ENCODE data around the gene LCN1.

DNA sequence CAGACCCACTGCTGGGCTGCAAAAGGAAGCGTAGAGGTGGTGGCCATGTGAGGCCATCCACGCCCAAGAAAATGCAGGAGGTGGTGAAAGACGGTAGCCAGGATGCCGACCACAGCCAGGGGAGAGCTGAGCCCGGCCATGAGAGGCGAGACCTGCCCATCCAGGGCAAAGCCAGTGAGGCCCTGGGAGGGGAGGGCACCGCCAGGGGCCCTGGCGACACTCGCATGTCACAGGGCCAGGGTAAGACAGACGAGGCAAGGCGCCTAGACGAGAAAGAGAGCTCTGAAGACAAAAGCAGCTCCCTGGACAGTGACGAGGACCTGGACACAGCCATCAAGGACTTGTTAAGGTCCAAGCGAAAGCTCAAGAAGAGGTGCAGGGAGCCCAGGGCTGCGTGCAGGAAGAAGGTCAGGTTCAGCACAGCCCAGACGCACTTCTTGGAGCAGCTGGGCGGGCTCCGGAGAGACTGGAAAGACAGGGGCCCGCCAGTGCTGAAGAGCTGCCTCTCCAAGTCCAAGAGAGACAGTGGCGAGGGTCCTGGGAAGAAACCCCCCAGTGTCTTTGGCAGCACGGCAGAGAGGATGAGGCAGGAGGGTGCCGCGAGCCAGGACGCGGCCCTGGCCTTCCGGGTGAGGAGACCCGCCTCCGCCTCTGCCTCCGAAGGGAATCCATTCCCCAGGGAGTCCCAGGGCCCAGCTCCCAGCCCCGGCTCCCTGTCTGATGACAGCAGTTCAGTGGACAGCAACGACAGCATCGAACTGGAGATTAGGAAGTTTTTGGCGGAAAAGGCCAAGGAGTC, 34.8 kb upstream of the LCN1 start:
- TF ChIP-seq, protein P1, sequence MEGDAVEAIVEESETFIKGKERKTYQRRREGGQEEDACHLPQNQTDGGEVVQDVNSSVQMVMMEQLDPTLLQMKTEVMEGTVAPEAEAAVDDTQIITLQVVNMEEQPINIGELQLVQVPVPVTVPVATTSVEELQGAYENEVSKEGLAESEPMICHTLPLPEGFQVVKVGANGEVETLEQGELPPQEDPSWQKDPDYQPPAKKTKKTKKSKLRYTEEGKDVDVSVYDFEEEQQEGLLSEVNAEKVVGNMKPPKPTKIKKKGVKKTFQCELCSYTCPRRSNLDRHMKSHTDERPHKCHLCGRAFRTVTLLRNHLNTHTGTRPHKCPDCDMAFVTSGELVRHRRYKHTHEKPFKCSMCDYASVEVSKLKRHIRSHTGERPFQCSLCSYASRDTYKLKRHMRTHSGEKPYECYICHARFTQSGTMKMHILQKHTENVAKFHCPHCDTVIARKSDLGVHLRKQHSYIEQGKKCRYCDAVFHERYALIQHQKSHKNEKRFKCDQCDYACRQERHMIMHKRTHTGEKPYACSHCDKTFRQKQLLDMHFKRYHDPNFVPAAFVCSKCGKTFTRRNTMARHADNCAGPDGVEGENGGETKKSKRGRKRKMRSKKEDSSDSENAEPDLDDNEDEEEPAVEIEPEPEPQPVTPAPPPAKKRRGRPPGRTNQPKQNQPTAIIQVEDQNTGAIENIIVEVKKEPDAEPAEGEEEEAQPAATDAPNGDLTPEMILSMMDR (optimal IDR thresholded peaks at IDR 0.05 in 1 of 3, IDR thresholded peaks at IDR 0.05 in 1 of 3, conservative IDR thresholded peaks at IDR 0.05 in 1 of 3; ENCODE audit: extremely low read depth in 1 of 3, insufficient read depth in 2 of 3, low read length in 3 of 3) = no peak
- no peak for TF ChIP-seq EZH2 (IDR thresholded peaks at IDR 0.05; ENCODE audit: low read length)
